GM12872 (cell line): ENCODE data around the gene PTPRG.
A peak's percentile ranks its signal among the peaks of the same experiment; 100 is the strongest.

Source experiments
- CTCF ChIP-seq: IDR thresholded peaks from 3 replicates; pipeline ENCODE4 v1.5.1; 2011; ENCODE audit warnings: low read depth, mild to moderate bottlenecking, low read length, moderate library complexity; ENCODE audit not compliant: insufficient read depth

The PTPRG gene

GRCh38 chr3:61932499-61932898 lies 371.1 kb downstream of the PTPRG start:
- TF ChIP-seq CTCF = no peak

DNA sequence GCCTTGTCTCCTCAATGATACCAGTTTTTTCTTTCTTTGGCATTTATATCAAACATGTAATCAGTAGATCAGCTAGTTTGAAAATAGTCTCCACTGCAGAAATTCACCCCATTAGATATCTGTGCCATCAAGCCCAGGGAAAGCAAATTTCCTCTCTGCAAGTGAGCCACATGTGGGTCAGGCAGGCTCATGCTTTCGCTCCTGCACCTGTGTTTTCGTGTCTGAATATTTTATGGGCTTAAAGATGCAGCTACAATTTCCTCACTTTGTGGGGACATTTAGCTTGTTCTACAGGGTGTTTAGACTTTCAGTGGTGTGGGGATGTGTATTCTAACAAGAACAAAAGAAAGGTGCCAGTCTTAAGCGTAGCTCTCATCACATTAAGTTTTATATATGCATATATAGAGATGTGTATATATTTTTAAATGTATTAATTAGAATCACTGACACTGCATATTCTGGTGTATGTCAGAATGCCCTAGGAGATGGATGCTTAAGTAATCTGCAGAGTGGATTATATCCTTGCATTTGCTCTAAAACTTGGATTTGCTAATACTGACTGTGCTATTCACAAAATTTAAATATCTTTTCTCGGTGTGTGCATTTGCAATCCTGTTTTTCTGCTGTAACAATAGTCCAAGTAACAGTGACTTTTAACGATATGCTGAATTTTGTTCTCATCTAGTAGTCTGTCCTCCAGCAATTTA lies 372.6 kb downstream of the PTPRG start:
- TF ChIP-seq CTCF = no peak

DNA sequence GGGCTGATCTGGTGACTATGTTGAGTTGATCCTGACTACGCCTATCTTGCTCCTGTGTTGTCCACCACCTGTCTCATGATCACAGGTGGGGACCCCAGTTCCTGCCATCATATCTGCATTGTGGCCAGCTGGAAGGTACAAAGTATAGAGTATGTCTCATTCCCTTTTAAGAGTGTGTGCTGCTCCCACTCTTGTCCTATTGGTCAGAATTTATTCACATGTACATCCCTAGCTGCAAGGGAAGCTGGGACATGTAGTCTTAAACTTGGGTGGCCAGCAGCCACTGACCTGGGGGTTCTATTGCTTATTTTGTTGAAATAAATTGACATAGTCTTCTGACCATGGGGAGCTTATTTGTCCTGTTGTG lies 373.1 kb downstream of the PTPRG start:
- TF ChIP-seq CTCF = no peak

GRCh38 chr3:61935814-61936213 lies 374.4 kb downstream of the PTPRG start:
- no peak for TF ChIP-seq CTCF

DNA sequence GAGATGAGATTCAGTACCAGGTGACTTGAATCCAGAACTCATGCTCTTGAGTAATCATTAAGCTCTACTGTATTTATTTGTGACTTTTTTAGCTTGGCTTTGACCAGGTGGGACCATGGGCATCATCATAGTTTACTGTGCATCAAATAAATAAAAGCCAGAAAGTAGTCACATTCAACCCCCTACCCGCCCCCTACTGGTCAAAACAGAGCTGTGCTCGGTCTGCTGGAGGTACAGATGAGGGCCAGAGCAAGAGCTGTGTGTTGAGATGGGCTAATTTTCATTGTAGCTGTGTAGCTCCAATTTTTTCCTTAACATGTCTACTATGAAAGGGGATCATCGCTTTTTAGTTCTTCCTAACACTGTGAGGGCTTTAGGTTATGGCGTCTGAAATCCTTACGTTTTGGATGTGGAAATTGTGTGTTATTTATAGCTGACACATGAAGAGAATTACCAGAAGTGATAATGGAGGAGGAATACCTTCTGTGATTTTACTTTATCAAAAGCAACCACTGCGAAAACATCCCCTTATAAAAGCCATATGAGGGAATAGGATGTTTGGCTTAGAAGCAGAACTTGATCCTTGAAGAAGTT lies 375.1 kb downstream of the PTPRG start:
- TF ChIP-seq CTCF = peak; percentile 89

DNA sequence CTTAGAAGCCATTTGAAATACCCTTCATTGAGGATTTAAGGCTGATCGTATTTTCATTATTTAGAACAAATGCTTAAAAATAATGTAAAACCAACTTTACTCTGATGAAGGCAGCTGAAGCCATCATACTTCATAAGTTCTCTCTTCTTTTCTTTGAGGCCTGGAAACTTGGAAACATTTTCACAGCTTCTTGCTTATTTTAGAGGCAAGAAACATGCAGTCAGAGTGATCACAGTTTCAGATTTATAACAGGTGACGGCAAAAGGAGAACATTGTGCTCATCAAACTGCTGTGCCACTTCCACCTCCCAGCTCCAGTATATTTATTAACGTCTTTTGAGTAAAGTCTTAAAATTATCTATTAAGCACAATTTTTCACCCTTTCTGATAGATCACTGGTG lies 376.1 kb downstream of the PTPRG start:
- TF ChIP-seq CTCF = no peak

DNA sequence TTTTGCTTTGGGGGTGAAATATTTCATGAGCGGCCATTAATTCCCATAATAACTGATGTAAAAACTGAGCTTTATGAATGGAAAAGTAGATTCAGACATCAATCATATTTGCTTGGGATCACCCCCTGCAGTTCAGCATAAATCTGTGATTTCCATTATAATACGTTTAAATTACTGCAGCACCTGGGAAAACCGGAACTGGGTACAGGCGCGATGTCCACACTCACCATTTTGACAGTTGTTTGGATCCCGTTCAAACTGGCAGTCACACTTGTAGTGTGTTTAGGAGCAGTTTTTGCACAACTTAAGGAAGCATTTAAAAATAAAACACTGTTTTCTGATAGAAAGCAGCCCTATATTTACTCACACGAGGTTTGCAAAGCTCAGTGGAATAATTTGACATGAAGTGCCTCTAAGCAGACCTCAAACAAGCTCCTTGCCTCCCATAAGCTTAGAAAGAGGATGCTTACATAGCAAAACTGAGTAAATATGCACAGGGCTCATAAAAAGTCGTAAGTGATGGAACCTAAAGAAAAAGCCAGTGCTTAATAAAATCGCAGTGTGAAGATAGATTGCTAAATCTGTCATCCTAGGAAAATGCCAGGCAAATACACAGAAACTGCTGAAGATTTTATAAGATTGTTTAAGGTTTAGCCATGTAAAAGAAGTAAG lies 377.6 kb downstream of the PTPRG start:
- TF ChIP-seq CTCF = no peak
